GM18909 (cell line): ENCODE results near the gene FOXR1.

Experiments
- ATAC-seq: cut with Tn5 transposase; IDR thresholded peaks from one replicate; pipeline ENCODE4 v1.9.1; 2021; ENCODE audit warnings: mild to moderate bottlenecking; ENCODE audit not compliant: unreplicated experiment, poor library complexity

FOXR1 gene

DNA sequence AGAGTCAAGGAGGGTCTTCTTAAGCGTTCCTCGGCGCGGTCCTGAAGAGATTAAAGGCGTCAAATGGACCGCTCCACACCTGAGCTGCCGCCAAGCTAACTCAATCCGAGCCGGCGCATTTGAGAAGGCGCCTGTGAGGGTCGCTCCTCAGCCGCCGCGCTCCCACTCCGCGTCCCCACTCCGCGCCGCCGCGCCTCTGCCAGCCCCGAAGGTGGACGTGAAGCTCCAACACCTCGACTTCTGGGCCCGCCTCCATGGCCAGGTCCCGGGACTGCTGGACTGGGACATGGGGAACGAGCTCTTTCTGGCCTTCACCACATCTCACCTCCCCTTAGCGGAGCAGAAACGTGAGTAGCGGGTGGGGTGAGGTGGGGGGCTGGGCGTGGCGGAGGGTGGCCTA is at the start of gene FOXR1:
FOXR1 (plus strand) TSS at position 116 of the 400 bp plus-strand sequence; CDS start at position 287, 171 bp downstream.
- ATAC-seq: no peak

DNA sequence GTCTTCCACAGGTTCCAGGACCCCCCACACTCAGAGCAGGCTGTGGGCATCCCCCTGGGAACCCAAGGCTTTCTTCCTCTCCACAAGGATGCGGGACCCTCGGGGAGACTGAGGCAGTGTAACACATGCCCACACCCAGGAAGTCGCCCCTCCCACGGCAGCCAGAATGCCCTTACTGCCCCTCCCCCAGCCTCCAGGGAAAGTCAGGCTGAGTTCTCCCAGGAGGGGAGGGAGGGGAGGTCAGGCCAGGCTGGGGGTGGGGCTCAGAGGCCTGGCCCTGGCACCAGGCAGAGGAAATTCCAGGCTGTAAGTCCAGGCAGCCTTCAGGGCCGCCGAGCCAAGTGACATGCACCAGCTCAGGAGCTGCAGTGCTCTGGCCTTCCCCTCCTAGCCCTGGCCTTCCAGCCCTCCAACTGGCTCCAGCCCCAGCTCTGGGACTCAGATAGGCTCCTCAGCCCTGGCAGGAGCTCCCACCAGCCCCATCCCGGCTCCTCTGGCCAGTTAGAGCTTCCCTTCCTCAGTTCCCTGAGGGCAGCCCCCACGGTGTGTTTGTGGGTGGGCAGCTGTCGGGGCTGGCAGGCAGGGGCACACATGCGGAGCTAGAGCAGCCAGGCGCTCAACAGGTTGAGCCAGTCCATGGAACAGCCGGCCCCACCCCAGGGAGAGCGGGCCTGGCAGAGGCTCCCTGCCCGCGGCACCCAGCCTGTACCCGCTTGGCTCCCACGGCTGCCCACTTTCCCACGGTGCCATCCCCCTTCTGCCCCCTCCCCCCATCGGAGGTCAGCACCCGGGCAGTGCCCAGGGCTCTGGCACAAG is 49.4 kb upstream of the FOXR1 start:
- ATAC-seq: no peak

GRCh38 chr11:118922745-118923627 is 48.6 kb upstream of the FOXR1 start:
- ATAC-seq: no peak

DNA sequence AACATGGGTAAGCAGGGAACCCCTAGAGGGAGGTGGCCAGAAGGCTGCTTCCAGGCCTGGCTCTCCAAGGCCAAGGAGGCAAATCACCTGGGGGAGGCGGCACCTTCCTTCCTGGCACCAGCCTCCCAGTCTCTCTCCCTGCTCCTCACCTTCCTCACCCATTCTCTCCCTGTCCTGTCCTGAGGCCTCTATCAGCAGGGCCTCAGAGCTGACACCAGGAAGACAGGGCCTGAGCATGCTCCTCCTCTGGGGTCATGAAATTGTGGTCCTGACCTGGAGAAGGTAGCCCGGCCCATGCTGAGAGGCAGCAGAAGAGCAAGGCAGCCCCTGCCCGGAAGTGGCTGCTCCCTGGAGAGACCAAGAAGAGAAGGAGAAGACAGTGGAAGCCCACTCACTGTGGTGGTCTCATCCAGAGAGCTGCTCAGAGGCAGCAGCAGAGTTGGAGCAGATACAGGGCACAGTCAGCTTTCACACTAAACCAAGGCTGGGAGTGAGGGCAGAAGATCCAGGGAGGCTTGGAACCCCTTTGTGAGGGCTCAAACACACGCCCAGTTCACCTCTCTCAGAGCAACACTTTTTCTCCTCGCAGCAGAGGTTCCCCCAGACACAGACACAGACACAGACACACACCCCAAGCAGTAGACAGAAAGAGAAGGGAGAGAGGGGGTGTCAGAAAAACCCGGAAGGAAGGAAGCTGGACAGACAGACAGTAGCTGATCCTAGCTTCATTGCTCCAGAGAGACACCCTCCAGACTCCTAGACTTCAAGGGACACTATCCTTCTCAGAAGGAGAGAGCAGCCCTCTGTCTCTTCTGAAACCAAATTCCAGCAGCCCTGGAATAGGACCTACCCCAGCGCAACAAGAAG is 47.6 kb upstream of the FOXR1 start:
- no peak for ATAC-seq

DNA sequence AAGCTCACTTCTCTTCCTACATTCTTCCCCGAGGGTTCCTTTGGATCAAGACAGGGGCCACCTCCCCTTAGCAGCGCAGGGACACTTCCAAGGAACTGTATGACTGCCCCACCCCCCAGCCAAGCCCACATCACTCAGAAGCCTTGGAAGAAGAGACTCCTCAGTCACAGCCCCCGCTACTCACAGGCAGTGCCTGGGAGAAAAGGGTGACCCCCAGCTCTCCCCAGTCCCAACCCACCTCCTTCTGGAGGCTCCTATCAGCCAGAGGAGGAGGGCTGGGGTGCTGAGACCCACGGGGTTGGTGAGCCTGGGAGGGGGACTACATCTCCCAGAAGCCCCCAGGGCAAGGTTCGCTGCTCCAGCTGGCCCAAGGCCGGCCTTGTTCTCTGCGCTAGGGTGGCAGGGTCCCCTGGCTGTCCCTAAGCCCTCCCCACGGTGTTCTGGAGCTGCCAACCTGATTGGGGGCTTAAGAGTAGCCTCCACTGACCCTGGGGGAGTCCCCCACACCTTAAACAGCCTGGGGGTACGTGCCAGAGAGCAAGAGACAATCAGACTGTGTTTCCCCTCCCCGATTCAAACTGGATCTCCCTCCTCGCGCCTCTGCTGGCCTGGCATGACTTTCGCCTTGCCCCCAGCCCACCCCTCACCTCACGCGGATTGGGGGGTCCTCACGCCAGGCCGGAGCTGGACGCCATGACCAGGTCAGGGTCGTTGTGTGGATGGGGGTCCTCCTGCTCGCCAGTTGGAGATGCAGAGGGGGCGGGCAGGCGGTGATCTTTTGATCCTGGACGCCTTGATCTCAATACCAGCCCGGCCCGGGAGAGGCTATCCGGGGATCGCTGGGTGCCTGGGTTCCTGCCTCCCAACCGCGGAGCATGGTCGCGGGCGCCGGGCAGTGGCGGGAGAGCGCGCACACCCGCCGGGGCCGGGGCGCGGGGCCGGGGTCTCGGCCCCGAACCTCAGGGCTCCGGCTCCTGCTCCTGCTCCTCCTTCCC is 46.7 kb upstream of the FOXR1 start:
- ATAC-seq: no peak

DNA sequence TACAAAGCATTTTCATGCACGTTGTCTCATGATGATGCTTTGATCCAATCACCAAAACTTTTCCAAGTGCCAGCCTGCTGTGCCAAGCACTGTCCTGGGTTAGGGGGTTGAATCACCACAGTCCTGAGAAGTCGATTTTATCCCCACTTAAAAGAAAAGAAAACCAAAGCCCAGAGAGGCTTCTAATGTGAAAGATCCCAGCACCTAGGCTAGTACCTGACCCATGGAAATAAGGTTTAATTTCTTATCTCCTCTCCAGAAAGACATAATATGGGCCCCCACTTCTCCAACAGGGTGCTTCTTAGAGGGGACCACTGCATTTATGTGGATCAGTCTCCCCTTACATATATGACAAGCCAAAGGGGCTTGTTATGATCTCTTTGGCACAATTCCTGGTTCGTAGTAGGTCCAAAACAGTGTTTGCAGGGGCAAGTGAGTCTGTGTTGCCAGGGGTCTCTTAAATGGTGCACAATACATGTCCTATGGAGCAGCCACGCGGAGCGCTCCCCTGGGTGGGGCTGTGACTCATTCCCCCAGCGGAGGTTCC is 43.9 kb upstream of the FOXR1 start:
- ATAC-seq: no peak

GRCh38 chr11:118928101-118928869 is 43.3 kb upstream of the FOXR1 start:
- ATAC-seq: peak; percentile 44

GRCh38 chr11:118928870-118929500 is 42.6 kb upstream of the FOXR1 start:
- no peak for ATAC-seq

DNA sequence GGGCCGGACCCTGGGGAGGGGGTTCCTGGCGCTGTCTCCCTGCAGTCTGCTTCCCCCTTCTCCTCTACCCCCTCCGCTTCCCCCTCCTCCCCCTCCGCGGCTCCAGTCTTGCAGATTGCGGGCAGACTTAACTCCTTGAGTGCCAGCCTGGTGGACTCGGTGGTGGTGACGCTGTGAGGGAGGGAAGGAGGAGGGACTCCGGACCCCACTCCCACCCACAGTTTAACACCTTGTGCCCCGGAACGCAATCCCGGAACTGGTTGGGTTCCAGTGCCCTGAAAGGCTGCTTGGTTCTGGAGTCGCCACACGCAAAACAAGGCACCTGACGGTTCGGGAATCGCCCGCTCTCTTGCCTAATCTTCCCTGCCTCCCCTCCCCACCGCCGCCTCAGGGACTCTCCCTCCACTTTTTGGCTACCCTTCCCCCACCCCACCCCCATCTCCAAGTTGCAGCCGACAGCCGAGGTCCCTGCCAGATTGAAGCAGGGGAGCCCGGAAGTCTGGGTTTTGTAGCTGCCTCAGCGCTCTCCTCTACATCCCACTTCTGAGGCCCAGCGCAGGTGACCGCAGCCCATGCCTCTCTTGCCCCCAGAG is 42.0 kb upstream of the FOXR1 start:
- ATAC-seq: no peak

- no peak for ATAC-seq
Observed at GRCh38 chr11:118930094-118930712, 41.4 kb upstream of the FOXR1 start.

- ATAC-seq: no peak
Observed at GRCh38 chr11:118931571-118931970, 40.0 kb upstream of the FOXR1 start.

DNA sequence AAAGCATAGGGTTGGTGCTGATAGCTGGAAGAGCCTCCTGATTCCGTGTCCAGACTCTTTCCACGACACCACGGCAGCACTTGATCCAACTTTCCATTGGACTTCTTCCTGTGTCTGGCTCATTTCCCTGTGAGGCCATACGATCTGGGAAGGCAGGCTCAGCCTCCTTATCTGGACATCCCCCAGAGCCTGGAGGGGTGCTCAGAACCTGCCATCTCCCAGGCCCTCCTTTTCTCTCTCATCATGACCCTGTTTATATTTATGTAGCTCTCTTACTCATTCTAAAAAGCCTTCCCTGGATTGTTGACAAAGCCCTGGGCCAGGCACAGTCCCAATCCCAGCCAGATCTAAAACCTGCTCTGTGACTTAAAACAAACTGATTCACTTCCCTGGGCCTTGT is 38.1 kb upstream of the FOXR1 start:
- no peak for ATAC-seq

GRCh38 chr11:118935376-118935775 is 36.2 kb upstream of the FOXR1 start:
- no peak for ATAC-seq

- no peak for ATAC-seq
Observed at GRCh38 chr11:118938491-118939403, 32.8 kb upstream of the FOXR1 start.

DNA sequence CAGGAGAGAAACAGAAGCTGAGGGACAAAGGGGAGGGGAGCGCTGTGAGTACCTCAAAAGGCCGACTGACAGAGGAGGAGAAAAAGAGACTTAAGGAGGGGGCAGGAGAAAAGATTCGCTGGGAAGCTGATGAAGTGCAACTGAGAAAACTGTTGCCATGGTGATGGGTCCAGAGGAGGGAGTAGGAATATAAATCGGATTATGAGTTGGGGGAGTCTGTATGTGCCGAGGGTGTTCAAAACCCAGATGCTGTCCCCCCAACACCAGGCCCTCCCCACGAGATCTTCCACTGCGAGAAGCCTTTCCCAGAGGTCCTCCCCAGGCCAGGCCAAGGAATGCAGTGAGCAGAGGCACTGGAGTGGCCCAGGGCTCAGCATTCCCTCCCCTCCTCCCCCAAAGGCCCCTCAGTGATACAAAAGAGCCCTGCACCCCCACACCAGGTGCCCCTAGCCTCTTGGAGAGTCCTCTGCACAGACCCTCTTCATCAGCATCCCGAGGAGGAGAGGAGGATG is 32.1 kb upstream of the FOXR1 start:
- ATAC-seq: no peak
